HepG2 (cell line): Measurements from ENCODE around the gene ZC3H18. TPM values are rescaled to one million over a fixed set of nuclear protein-coding genes. Genes with fewer than 3 reads are reported as not detected.

Source experiments
- ASH2L ChIP-seq: fragments of 300-600, 200-600 bp; sonication (generic); IDR thresholded peaks from 2 replicates; pipeline ENCODE4 v1.7.0; 2017; ENCODE audit warnings: low read depth, mild to moderate bottlenecking, moderate library complexity, mixed read lengths, low read length; ENCODE audit not compliant: insufficient read length
- ATRX ChIP-seq: sonication (generic); formaldehyde crosslinking; IDR thresholded peaks from 2 replicates; pipeline ENCODE4 v1.4.0; 2020; ENCODE audit warnings: missing genetic modification reagents, borderline replicate concordance
- CBX1 ChIP-seq: IDR thresholded peaks from one replicate; pipeline ENCODE4 v1.6.1; 2016; ENCODE audit warnings: antibody characterized with exemption, low read depth
- DDIT3 ChIP-seq: sonication (generic); formaldehyde crosslinking; IDR thresholded peaks from 2 replicates; pipeline ENCODE4 v1.4.0; 2020; ENCODE audit warnings: mild to moderate bottlenecking, missing genetic modification reagents
- ELF3 ChIP-seq: IDR thresholded peaks from 2 replicates; pipeline ENCODE4 v1.6.1; 2016; ENCODE audit warnings: missing genetic modification reagents, missing compliant biosample characterization
- FOXC1 ChIP-seq: sonication (generic); formaldehyde crosslinking; IDR thresholded peaks from 2 replicates; pipeline ENCODE4 v1.8.0; 2022; ENCODE audit warnings: mild to moderate bottlenecking, missing genetic modification reagents, borderline replicate concordance
- GATA4 ChIP-seq: sonication (generic); IDR thresholded peaks from 2 replicates; pipeline ENCODE4 v1.6.1; 2016; ENCODE audit warnings: antibody characterized with exemption, low read depth, borderline replicate concordance
- MXD1 ChIP-seq: sonication (generic); formaldehyde crosslinking; IDR thresholded peaks from 2 replicates; pipeline ENCODE4 v1.4.0; 2020; ENCODE audit warnings: mild to moderate bottlenecking, missing genetic modification reagents
- PHB2 ChIP-seq: fragments of 450-650 bp; IDR thresholded peaks from 2 replicates; pipeline ENCODE4 v1.6.1; 2018; ENCODE audit not compliant: partially characterized antibody
- RARG ChIP-seq: sonication (generic); formaldehyde crosslinking; IDR thresholded peaks from 2 replicates; pipeline ENCODE4 v1.4.0; 2020; ENCODE audit warnings: low read depth, mild to moderate bottlenecking, missing genetic modification reagents
- RFXANK ChIP-seq: IDR thresholded peaks from 2 replicates; pipeline ENCODE4 v1.6.1; 2016
- SAFB2 ChIP-seq: sonication (generic); formaldehyde crosslinking; IDR thresholded peaks from 2 replicates; pipeline ENCODE4 v1.5.1; 2020; ENCODE audit warnings: missing genetic modification reagents, low read depth, mild to moderate bottlenecking, borderline replicate concordance
- SMAD3 ChIP-seq: sonication (generic); formaldehyde crosslinking; IDR thresholded peaks from 2 replicates; pipeline ENCODE4 v1.4.0; 2020; ENCODE audit warnings: missing genetic modification reagents
- TAF15 ChIP-seq: fragments of 200-400 bp; formaldehyde crosslinking; IDR thresholded peaks from one replicate; pipeline ENCODE4 v1.6.1; 2018; ENCODE audit warnings: mild to moderate bottlenecking, low read depth, low read length; ENCODE audit not compliant: poor library complexity, severe bottlenecking
- ZNF230 ChIP-seq: sonication (generic); formaldehyde crosslinking; IDR thresholded peaks from 2 replicates; pipeline ENCODE4 v1.4.0; 2020; ENCODE audit warnings: mild to moderate bottlenecking, missing genetic modification reagents
- ZNF232 ChIP-seq: sonication (generic); formaldehyde crosslinking; IDR thresholded peaks from 2 replicates; pipeline ENCODE4 v1.4.0; 2020; ENCODE audit warnings: missing genetic modification reagents, borderline replicate concordance
- ZNF382 ChIP-seq: sonication (generic); formaldehyde crosslinking; IDR thresholded peaks from 2 replicates; pipeline ENCODE4 v1.5.0; 2020; ENCODE audit warnings: missing genetic modification reagents, mild to moderate bottlenecking, borderline replicate concordance
- ZNF737 ChIP-seq: sonication (generic); formaldehyde crosslinking; IDR thresholded peaks from 2 replicates; pipeline ENCODE4 v1.5.0; 2020; ENCODE audit warnings: missing genetic modification reagents, mild to moderate bottlenecking, borderline replicate concordance
- ZNF879 ChIP-seq: sonication (generic); formaldehyde crosslinking; IDR thresholded peaks from 2 replicates; pipeline ENCODE4 v1.8.1; 2023; ENCODE audit warnings: missing genetic modification reagents
- polyA plus RNA-seq, 8 experiments: library from polyadenylated mRNA; depleted of rRNA in 3 of 8; stranded (reverse) in 7 of 8; unstranded in 1 of 8; fragments of >200 nt; fragmentation: Illumina TruSeq in 4 of 8; extraction: Trizol in 4 of 8; gene quantifications; 2 replicates each; pipeline versions ENCODE4 v1.2.1 to v1.2.3, GENCODE V29; 2011 to 2016; ENCODE audit warnings: low read depth in 4 of 8, missing spikeins in 1 of 8, mixed read lengths in 1 of 8; ENCODE audit not compliant: insufficient read depth in 1 of 8
- total RNA-seq, 5 experiments: library from RNA; depleted of rRNA; stranded (reverse); fragments of >200 nt; fragmentation: Illumina TruSeq; extraction: Trizol; gene quantifications; 2 replicates each; pipeline ENCODE4 v1.2.3, GENCODE V29; 2016; ENCODE audit warnings: low read depth in 1 of 5
- TF ChIP-seq, protein P1 (sequence below): IDR thresholded peaks from 2 replicates; pipeline ENCODE4 v1.6.1; 2018; ENCODE audit warnings: missing genetic modification reagents
- TF ChIP-seq, protein P2 (sequence below): IDR thresholded peaks from 2 replicates; pipeline ENCODE4 v1.6.1; 2016; ENCODE audit warnings: missing compliant biosample characterization, missing genetic modification reagents, borderline replicate concordance
- TF ChIP-seq, protein P3 (sequence below): sonication (generic); formaldehyde crosslinking; IDR thresholded peaks from 2 replicates; pipeline ENCODE4 v1.4.0; 2020; ENCODE audit warnings: missing genetic modification reagents, borderline replicate concordance

The ZC3H18 gene
- total and polyA plus RNA-seq, 2 of the 13 experiments (the other 11 are each of a cell fraction or from before 2014, with no cell fraction given) = 11.2 to 27.4 TPM

DNA sequence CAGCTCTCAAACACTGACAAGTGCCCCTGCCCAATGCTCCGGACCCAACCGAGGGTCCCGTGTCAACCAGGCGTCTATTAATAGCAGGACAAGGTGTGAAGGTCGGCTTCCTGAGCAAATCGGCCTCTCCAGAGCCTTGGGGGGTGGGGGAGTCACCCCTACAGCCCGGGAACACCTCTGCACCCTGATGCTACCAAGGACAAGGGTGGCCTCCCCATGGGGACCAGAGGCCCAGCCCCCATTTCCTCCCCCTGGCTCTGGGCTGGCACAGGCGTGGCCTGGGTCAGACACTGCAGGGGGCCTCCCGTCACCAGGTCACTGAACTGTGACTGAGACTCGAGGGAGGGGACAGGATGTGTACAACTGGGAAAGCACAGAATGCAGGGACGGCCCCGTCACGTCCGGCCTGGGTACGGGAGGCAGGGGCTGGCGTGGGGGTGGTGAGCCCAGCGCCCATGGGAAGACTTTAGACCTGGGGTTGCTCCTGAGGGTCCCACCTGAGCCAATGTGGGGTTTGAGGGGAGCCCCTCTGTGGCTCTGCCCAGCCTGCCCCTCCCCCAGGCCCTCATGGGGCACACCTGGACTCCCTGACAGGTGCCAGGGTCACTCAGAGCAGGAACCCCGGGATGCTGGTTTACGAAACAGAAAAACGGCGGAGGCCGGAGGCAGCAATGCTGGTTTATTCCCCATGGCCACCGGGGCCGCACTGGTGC, 81.2 kb downstream of the ZC3H18 start (continued):
- TF ChIP-seq DDIT3 (CRISPR knock-in tag) (no peak), TAF15 (no peak), ZNF382 (no peak), RFXANK (no peak), FOXC1 (no peak; the same call in 1 of the 2 replicates), ZNF232 (CRISPR knock-in tag) (peak; percentile 70; the same call in 1 of the 2 replicates), PHB2 (no peak), ATRX (no peak), CBX1 (no peak), SAFB2 (CRISPR knock-in tag) (no peak), SMAD3 (CRISPR knock-in tag) (peak; percentile 82; the same call in 1 of the 2 replicates), GATA4 (no peak; the same call in 1 of the 2 replicates), ZNF879 (CRISPR knock-in tag) (0 out of 2 replicates have a peak, but pooled peaks have one; percentile 54), ZNF230 (CRISPR knock-in tag) (peak; percentile 84; the same call in 1 of the 2 replicates), ELF3 (CRISPR knock-in tag) (peak; percentile 85), ASH2L (peak; percentile 85), ZNF737 (CRISPR knock-in tag) (no peak), RARG (CRISPR knock-in tag) (no peak; the same call in 1 of the 2 replicates), MXD1 (peak; percentile 59)
- TF ChIP-seq, protein P1, sequence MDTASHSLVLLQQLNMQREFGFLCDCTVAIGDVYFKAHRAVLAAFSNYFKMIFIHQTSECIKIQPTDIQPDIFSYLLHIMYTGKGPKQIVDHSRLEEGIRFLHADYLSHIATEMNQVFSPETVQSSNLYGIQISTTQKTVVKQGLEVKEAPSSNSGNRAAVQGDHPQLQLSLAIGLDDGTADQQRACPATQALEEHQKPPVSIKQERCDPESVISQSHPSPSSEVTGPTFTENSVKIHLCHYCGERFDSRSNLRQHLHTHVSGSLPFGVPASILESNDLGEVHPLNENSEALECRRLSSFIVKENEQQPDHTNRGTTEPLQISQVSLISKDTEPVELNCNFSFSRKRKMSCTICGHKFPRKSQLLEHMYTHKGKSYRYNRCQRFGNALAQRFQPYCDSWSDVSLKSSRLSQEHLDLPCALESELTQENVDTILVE (CRISPR knock-in tag) = peak; percentile 90
- TF ChIP-seq, protein P2, sequence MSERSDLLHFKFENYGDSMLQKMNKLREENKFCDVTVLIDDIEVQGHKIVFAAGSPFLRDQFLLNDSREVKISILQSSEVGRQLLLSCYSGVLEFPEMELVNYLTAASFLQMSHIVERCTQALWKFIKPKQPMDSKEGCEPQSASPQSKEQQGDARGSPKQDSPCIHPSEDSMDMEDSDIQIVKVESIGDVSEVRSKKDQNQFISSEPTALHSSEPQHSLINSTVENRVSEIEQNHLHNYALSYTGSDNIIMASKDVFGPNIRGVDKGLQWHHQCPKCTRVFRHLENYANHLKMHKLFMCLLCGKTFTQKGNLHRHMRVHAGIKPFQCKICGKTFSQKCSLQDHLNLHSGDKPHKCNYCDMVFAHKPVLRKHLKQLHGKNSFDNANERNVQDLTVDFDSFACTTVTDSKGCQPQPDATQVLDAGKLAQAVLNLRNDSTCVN (CRISPR knock-in tag) = no peak
- TF ChIP-seq, protein P3, sequence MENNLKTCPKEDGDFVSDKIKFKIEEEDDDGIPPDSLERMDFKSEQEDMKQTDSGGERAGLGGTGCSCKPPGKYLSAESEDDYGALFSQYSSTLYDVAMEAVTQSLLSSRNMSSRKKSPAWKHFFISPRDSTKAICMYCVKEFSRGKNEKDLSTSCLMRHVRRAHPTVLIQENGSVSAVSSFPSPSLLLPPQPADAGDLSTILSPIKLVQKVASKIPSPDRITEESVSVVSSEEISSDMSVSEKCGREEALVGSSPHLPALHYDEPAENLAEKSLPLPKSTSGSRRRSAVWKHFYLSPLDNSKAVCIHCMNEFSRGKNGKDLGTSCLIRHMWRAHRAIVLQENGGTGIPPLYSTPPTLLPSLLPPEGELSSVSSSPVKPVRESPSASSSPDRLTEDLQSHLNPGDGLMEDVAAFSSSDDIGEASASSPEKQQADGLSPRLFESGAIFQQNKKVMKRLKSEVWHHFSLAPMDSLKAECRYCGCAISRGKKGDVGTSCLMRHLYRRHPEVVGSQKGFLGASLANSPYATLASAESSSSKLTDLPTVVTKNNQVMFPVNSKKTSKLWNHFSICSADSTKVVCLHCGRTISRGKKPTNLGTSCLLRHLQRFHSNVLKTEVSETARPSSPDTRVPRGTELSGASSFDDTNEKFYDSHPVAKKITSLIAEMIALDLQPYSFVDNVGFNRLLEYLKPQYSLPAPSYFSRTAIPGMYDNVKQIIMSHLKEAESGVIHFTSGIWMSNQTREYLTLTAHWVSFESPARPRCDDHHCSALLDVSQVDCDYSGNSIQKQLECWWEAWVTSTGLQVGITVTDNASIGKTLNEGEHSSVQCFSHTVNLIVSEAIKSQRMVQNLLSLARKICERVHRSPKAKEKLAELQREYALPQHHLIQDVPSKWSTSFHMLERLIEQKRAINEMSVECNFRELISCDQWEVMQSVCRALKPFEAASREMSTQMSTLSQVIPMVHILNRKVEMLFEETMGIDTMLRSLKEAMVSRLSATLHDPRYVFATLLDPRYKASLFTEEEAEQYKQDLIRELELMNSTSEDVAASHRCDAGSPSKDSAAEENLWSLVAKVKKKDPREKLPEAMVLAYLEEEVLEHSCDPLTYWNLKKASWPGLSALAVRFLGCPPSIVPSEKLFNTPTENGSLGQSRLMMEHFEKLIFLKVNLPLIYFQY (CRISPR knock-in tag) = peak; percentile 94
